ENCODE results near the gene LAMTOR5. TPM values are rescaled to one million over a fixed set of nuclear protein-coding genes. Genes with fewer than 3 reads are reported as not detected.

The LAMTOR5 gene
- polyA plus RNA-seq (2013), result 149 and 153 TPM in 2 replicates

GRCh38 chr1:110407260-110408210 is at the start of gene LAMTOR5:
Gene LAMTOR5, minus strand, starts transcription at chr1:110407694. Its CDS starts 74 bp downstream, at chr1:110407620.
- no peaks in the 10 kb centered on the region for H3K9me3 ChIP-seq (ENCODE audit: insufficient read depth, low read depth, low read length)
- no peak within 1 kb of the TSS for H2BK12ac ChIP-seq (ENCODE audit: low read length)
- peak within 1 kb of the TSS; percentile 37 for H2BK120ac ChIP-seq (ENCODE audit: insufficient read depth, low read length, poor library complexity)
- no peak within 1 kb of the TSS for H3K23ac ChIP-seq (ENCODE audit: low read length)
- H4K8ac ChIP-seq (ENCODE audit: low read depth, low read length), result peak within 1 kb of the TSS; percentile 75
- H3K79me2 ChIP-seq (ENCODE audit: control insufficient read depth, insufficient read depth, low read length, poor library complexity), result peaks cover 7% of the 10 kb centered on the region
- peak within 1 kb of the TSS; percentile 34 for H3K18ac ChIP-seq (ENCODE audit: low read length)
- H4K12ac ChIP-seq (ENCODE audit: low read depth, low read length), result peak within 1 kb of the TSS; percentile 91
- peak within 1 kb of the TSS; percentile 50 for H2AK5ac ChIP-seq (ENCODE audit: low read length)
- peak; percentile 91 to 97 for DNase-seq
- H3K27me3 ChIP-seq (ENCODE audit: insufficient read depth, low read length), result no peaks in the 10 kb centered on the region
- peak within 1 kb of the TSS; percentile 61 for H2AFZ ChIP-seq (ENCODE audit: insufficient read depth, low read length, poor library complexity)
- peaks cover 7 to 10% of the 10 kb centered on the region in 2 experiments for H3K36me3 ChIP-seq (ENCODE audit: control insufficient read depth in 1 of 2, insufficient read depth in 2 of 2, low read length in 2 of 2)
- peak within 1 kb of the TSS; percentile 76 for H3K4me2 ChIP-seq (ENCODE audit: low read length)
- H3K9ac ChIP-seq (ENCODE audit: low read length), result peak within 1 kb of the TSS; percentile 84
- peak within 1 kb of the TSS; percentile 94 for H3K4me3 ChIP-seq (ENCODE audit: low read depth, low read length)
- peak within 1 kb of the TSS; percentile 23 for H3K27ac ChIP-seq (ENCODE audit: low read depth, low read length)
- H3K14ac ChIP-seq (ENCODE audit: low read length), result peak within 1 kb of the TSS; percentile 77
- peak within 1 kb of the TSS; percentile 15 for H2BK5ac ChIP-seq (ENCODE audit: low read depth, low read length, poor library complexity)
- H4K91ac ChIP-seq (ENCODE audit: low read depth, low read length), result peak within 1 kb of the TSS; percentile 78
- no CpG with 5 or more reads among the region's 76 CpGs for WGBS (ENCODE audit: extremely low coverage, insufficient coverage, insufficient read length)
- H3K4me1 ChIP-seq (ENCODE audit: control insufficient read depth in 1 of 2, insufficient read depth in 2 of 2, low read length in 2 of 2), result peaks cover 0 to 2% of the 10 kb centered on the region in 2 experiments
- peaks cover 7% of the 10 kb centered on the region for H3K79me1 ChIP-seq (ENCODE audit: low read length)
- peak within 1 kb of the TSS; percentile 55 for H3K4ac ChIP-seq (ENCODE audit: low read depth, low read length)

DNA sequence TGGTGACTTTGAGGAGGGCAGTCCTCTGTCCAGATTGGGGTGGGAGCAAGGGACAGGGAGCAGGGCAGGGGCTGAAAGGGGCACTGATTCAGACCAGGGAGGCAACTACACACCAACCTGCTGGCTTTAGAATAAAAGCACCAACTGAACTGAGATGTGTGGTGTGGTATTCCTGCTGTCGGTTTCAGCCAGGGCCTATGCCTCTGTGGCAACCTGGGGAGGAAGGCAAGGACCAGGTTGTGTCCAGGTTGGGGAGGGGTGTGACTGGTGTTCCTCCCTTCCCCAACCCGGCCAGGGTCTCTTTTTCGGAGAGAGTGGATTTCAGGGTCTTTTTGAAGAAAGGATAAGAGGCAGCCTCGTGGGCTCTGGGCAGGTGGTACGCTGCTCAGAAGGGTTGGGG is 49.7 kb upstream of the LAMTOR5 start:
- no peak for DNase-seq
- Histone ChIP-seq H3K18ac (ENCODE audit: low read length) (no peak overlapping the region), H3K4me3 (ENCODE audit: low read depth, low read length) (no peak overlapping the region), H3K9me3 (ENCODE audit: insufficient read depth, low read depth, low read length) (no peaks in the 10 kb centered on the region), H3K4me1 (ENCODE audit: control insufficient read depth in 1 of 2, insufficient read depth in 2 of 2, low read length in 2 of 2) (no peaks in the 10 kb centered on the region), H3K4ac (ENCODE audit: low read depth, low read length) (no peak overlapping the region), H4K8ac (ENCODE audit: low read depth, low read length) (no peak overlapping the region), H4K12ac (ENCODE audit: low read depth, low read length) (no peak overlapping the region), H2BK5ac (ENCODE audit: low read depth, low read length, poor library complexity) (no peak overlapping the region), H3K27ac (ENCODE audit: low read depth, low read length) (no peak overlapping the region), H2BK12ac (ENCODE audit: low read length) (no peak overlapping the region), H3K79me2 (ENCODE audit: control insufficient read depth, insufficient read depth, low read length, poor library complexity) (no peaks in the 10 kb centered on the region), H4K91ac (ENCODE audit: low read depth, low read length) (no peak overlapping the region), H3K23ac (ENCODE audit: low read length) (no peak overlapping the region), H2AFZ (ENCODE audit: insufficient read depth, low read length, poor library complexity) (no peak overlapping the region), H3K27me3 (ENCODE audit: insufficient read depth, low read length) (no peaks in the 10 kb centered on the region), H2AK5ac (ENCODE audit: low read length) (no peak overlapping the region), H3K36me3 (ENCODE audit: control insufficient read depth in 1 of 2, insufficient read depth in 2 of 2, low read length in 2 of 2) (no peaks in the 10 kb centered on the region), H3K9ac (ENCODE audit: low read length) (no peak overlapping the region), H3K4me2 (ENCODE audit: low read length) (no peak overlapping the region), H2BK120ac (ENCODE audit: insufficient read depth, low read length, poor library complexity) (no peak overlapping the region), H3K79me1 (ENCODE audit: low read length) (no peaks in the 10 kb centered on the region), H3K14ac (ENCODE audit: low read length) (no peak overlapping the region)
- WGBS (ENCODE audit: extremely low coverage, insufficient coverage, insufficient read length), result no CpG with 5 or more reads among the region's 5 CpGs

- Histone ChIP-seq H2AFZ (ENCODE audit: insufficient read depth, low read length, poor library complexity) (no peak overlapping the region), H3K9ac (ENCODE audit: low read length) (no peak overlapping the region), H3K79me1 (ENCODE audit: low read length) (no peaks in the 10 kb centered on the region), H3K9me3 (ENCODE audit: insufficient read depth, low read depth, low read length) (no peaks in the 10 kb centered on the region), H2BK120ac (ENCODE audit: insufficient read depth, low read length, poor library complexity) (no peak overlapping the region), H3K36me3 (ENCODE audit: control insufficient read depth in 1 of 2, insufficient read depth in 2 of 2, low read length in 2 of 2) (no peaks in the 10 kb centered on the region), H4K91ac (ENCODE audit: low read depth, low read length) (no peak overlapping the region), H3K79me2 (ENCODE audit: control insufficient read depth, insufficient read depth, low read length, poor library complexity) (no peaks in the 10 kb centered on the region), H3K4me1 (ENCODE audit: control insufficient read depth in 1 of 2, insufficient read depth in 2 of 2, low read length in 2 of 2) (no peaks in the 10 kb centered on the region), H2BK5ac (ENCODE audit: low read depth, low read length, poor library complexity) (no peak overlapping the region), H3K27ac (ENCODE audit: low read depth, low read length) (no peak overlapping the region), H4K12ac (ENCODE audit: low read depth, low read length) (no peak overlapping the region), H3K4me2 (ENCODE audit: low read length) (no peak overlapping the region), H4K8ac (ENCODE audit: low read depth, low read length) (no peak overlapping the region), H3K14ac (ENCODE audit: low read length) (no peak overlapping the region), H2BK12ac (ENCODE audit: low read length) (no peak overlapping the region), H3K18ac (ENCODE audit: low read length) (no peak overlapping the region), H2AK5ac (ENCODE audit: low read length) (no peak overlapping the region), H3K27me3 (ENCODE audit: insufficient read depth, low read length) (no peaks in the 10 kb centered on the region), H3K4ac (ENCODE audit: low read depth, low read length) (no peak overlapping the region), H3K23ac (ENCODE audit: low read length) (no peak overlapping the region), H3K4me3 (ENCODE audit: low read depth, low read length) (no peak overlapping the region)
- no peak for DNase-seq
- no CpG with 5 or more reads among the region's 8 CpGs for WGBS (ENCODE audit: extremely low coverage, insufficient coverage, insufficient read length)
These were observed 47.7 kb upstream of the LAMTOR5 start for GRCh38 chr1:110455151-110455550.

DNA sequence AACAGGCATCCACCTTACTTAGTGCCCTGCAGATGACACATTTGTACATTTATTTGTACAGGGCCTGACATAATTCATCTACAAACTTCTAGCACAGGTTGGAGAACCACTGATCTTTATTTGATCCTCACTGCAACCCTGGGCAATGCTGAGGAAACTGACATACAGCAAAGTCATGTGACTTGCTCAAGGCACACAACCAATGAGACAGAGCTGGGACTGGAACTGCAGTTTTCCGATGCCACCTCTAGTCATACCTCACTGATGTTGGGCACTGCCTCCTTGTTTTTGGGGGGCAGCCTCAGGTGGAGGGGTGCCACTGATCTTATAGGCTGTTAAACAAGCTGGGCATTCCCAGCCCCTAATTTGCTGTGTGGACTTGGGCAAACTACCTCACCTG is 46.8 kb upstream of the LAMTOR5 start:
- no CpG with 5 or more reads among the region's 1 CpG for WGBS (ENCODE audit: extremely low coverage, insufficient coverage, insufficient read length)
- Histone ChIP-seq H3K9ac (ENCODE audit: low read length) (no peak overlapping the region), H3K9me3 (ENCODE audit: insufficient read depth, low read depth, low read length) (no peaks in the 10 kb centered on the region)

More for the DNA sequence above, 46.8 kb upstream of the LAMTOR5 start:
- Histone ChIP-seq H4K12ac (ENCODE audit: low read depth, low read length) (no peak overlapping the region), H3K23ac (ENCODE audit: low read length) (no peak overlapping the region), H4K91ac (ENCODE audit: low read depth, low read length) (no peak overlapping the region), H4K8ac (ENCODE audit: low read depth, low read length) (no peak overlapping the region), H2BK12ac (ENCODE audit: low read length) (no peak overlapping the region), H3K14ac (ENCODE audit: low read length) (no peak overlapping the region), H3K79me2 (ENCODE audit: control insufficient read depth, insufficient read depth, low read length, poor library complexity) (no peaks in the 10 kb centered on the region), H3K36me3 (ENCODE audit: control insufficient read depth in 1 of 2, insufficient read depth in 2 of 2, low read length in 2 of 2) (no peaks in the 10 kb centered on the region), H3K4me2 (ENCODE audit: low read length) (no peak overlapping the region), H3K4me1 (ENCODE audit: control insufficient read depth in 1 of 2, insufficient read depth in 2 of 2, low read length in 2 of 2) (no peaks in the 10 kb centered on the region), H2BK120ac (ENCODE audit: insufficient read depth, low read length, poor library complexity) (no peak overlapping the region), H3K27ac (ENCODE audit: low read depth, low read length) (no peak overlapping the region), H3K27me3 (ENCODE audit: insufficient read depth, low read length) (no peaks in the 10 kb centered on the region), H3K4me3 (ENCODE audit: low read depth, low read length) (no peak overlapping the region), H3K4ac (ENCODE audit: low read depth, low read length) (no peak overlapping the region), H3K79me1 (ENCODE audit: low read length) (no peaks in the 10 kb centered on the region), H2AK5ac (ENCODE audit: low read length) (no peak overlapping the region), H2AFZ (ENCODE audit: insufficient read depth, low read length, poor library complexity) (no peak overlapping the region), H3K18ac (ENCODE audit: low read length) (no peak overlapping the region), H2BK5ac (ENCODE audit: low read depth, low read length, poor library complexity) (no peak overlapping the region)
- DNase-seq, result no peak

All from trophoblast cell (in vitro differentiated cells and primary cell).